AG10803 (cell line): ENCODE measurements around the gene ALDH1A2.
"Not testable (repeated sequence)": the region's sequence is repeated elsewhere in the genome, so short reads cannot be mapped to it uniquely, and the experiment has no call there.

Source experiments
- DNase-seq: peaks from one replicate; pipeline ENCODE4 v3.0.0; 2010; ENCODE audit warnings: low read depth
- H3K4me3 ChIP-seq: 2 replicates; pipeline ENCODE4 v1.5.1; 2011; ENCODE audit warnings: mild to moderate bottlenecking, low read length, control low read depth
- CTCF ChIP-seq: conservative IDR thresholded peaks from 2 replicates; pipeline ENCODE4 v1.5.1; 2011; ENCODE audit warnings: mild to moderate bottlenecking, low read length, control low read depth, inconsistent platforms

The ALDH1A2 gene

GRCh38 chr15:58065445-58066041 is at the start of gene ALDH1A2:
Gene ALDH1A2 (minus strand): TSS chr15:58065711. CDS start chr15:58065650, 61 bp downstream.
- peak within 1 kb of the TSS; percentile 46 for H3K4me3 ChIP-seq
- DNase-seq = no peak
- TF ChIP-seq CTCF = no peak

- TF ChIP-seq CTCF = no peak
- DNase-seq = no peak
- H3K4me3 ChIP-seq = no peak overlapping the region
These were observed 49.3 kb upstream of the ALDH1A2 start for GRCh38 chr15:58114812-58115211.

GRCh38 chr15:58114388-58114787 is 48.9 kb upstream of the ALDH1A2 start:
- H3K4me3 ChIP-seq = no peak overlapping the region

DNA sequence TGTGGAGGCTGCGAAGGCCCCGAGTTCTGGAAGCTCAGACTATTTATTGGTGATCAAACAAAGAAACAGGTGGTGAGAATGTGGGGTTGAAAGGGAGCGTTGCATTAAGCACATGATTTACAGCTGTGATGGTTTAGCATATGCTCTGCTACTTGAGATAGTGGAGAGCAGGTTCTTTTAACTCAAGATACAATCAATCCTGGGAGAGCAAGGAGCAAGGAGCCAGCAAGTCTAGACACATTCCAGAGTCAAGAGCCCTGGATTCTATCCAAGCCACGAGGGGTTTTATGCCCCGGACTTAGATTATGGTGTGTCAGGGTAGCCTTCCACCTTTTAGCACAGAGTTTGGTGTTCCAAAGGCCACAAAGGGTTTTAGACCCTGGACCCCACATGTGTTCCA is 47.8 kb upstream of the ALDH1A2 start:
- DNase-seq, H3K4me3 ChIP-seq: not testable (repeated sequence)

More at GRCh38 chr15:58114388-58114787, 48.9 kb upstream of the ALDH1A2 start:
- DNase-seq = no peak
- TF ChIP-seq CTCF = no peak

DNA sequence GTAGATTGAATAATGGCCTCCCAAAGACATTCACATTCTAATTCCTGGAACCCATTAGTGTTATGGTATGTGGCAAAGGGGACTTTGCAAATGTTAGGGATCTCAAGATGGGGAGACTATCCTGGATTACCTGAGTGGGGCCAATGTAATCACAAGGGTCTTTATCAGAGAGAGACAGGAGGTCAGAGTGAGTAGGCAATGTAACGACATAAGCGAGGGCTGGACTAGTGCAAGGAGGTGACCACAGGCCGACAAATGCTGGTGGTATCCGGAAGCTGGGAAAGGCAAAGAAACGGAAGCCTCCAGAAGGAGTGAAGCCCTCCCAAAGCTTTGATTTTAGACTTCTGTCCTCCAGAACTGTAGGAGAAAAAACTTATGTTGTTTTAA is 46.2 kb upstream of the ALDH1A2 start:
- TF ChIP-seq CTCF = no peak
- H3K4me3 ChIP-seq = no peak overlapping the region
- DNase-seq = no peak

DNA sequence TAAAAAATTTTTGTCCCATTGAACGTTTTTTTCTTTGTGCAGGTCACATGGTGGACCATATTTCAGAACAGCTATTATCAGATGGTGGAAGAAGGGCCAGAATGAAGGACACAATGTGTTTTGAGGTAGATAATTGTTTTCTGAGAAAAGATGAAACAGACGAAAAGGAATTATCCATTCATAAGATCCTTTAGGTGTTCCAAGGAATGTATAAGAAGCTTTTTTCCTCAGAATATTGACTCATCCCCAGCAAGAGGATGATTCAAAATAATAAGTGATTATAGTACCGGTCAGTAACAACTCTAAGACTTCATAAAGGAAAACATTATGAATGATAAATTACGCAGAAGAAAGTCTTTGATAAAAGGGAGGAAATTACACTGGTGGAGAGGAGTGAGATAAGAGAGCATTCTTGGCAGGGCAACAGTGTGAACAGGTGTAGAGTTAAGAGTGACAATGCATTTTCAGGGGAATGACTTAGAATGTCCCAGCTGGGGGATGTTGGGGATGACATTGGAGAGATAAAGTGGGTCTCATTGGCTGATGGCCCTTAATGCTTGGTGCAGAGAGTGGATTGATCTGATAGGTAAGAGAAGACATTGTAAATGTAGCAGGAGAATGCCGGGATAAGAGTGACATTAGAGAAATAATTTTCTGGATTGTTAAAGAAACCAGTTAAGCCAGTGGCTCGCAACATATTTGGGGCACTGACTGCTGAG is 45.6 kb upstream of the ALDH1A2 start:
- no peak for TF ChIP-seq CTCF
- no peak overlapping the region for H3K4me3 ChIP-seq
- DNase-seq = no peak

GRCh38 chr15:58109419-58109818 is 43.9 kb upstream of the ALDH1A2 start:
- TF ChIP-seq CTCF = no peak
- no peak for DNase-seq
- no peak overlapping the region for H3K4me3 ChIP-seq
